Type B pancreatic cell (in vitro differentiated cells): Measurements from ENCODE around the gene PCCB. TPM values are rescaled to one million over a fixed set of nuclear protein-coding genes. Genes with fewer than 3 reads are reported as not detected.

Experiments
- DNase-seq: peaks from one replicate; pipeline ENCODE4 v3.0.0; 2021; ENCODE audit warnings: mixed read lengths; ENCODE audit not compliant: unreplicated experiment; ENCODE audit errors: extremely low spot score
- H3K27ac Mint-ChIP-seq: 2 replicates; pipeline ENCODE4 v1.8.0; 2021; ENCODE audit warnings: mild to moderate bottlenecking, mixed read lengths
- H3K27me3 Mint-ChIP-seq: 2 replicates; pipeline ENCODE4 v1.8.0; 2021; ENCODE audit warnings: mixed read lengths
- H3K36me3 Mint-ChIP-seq: 2 replicates; pipeline ENCODE4 v1.8.0; 2021; ENCODE audit warnings: mixed read lengths
- H3K4me1 Mint-ChIP-seq: one replicate; pipeline ENCODE4 v1.8.0; 2021; ENCODE audit warnings: mixed read lengths; ENCODE audit not compliant: unreplicated experiment
- H3K4me3 Mint-ChIP-seq: 2 replicates; pipeline ENCODE4 v1.8.0; 2021; ENCODE audit warnings: mild to moderate bottlenecking, mixed read lengths
- H3K9me3 Mint-ChIP-seq: 2 replicates; pipeline ENCODE4 v1.8.0; 2021; ENCODE audit warnings: mixed read lengths
- CTCF ChIP-seq: fragments of 200-600 bp; sonication (generic); conservative IDR thresholded peaks from 2 replicates; pipeline ENCODE4 v1.5.0; 2021; ENCODE audit warnings: antibody characterized with exemption, mild to moderate bottlenecking
- total RNA-seq: library from RNA; stranded (reverse); gene quantifications from 2 replicates; pipeline ENCODE4 v1.2.1, GENCODE V29; 2021; ENCODE audit warnings: low replicate concordance

The PCCB gene
- total RNA-seq, 1 donor from 2014 or later = 41.0 TPM

GRCh38 chr3:136281966-136282520 lies 31.9 kb downstream of the PCCB start:
- Mint-ChIP-seq H3K27me3 (no peaks in the 10 kb centered on the region), H3K9me3 (peaks cover 23% of the 10 kb centered on the region), H3K27ac (no peak overlapping the region), H3K36me3 (peaks cover 45% of the 10 kb centered on the region), H3K4me3 (no peak overlapping the region), H3K4me1 (no peaks in the 10 kb centered on the region)
- no peak for DNase-seq
- no peak for TF ChIP-seq CTCF

- H3K27ac Mint-ChIP-seq = no peak overlapping the region
- H3K27me3 Mint-ChIP-seq = no peaks in the 10 kb centered on the region
- H3K9me3 Mint-ChIP-seq = peaks cover 16% of the 10 kb centered on the region
- H3K4me1 Mint-ChIP-seq = no peaks in the 10 kb centered on the region
- no peak for DNase-seq
- no peak overlapping the region for H3K4me3 Mint-ChIP-seq
- H3K36me3 Mint-ChIP-seq = peaks cover 42% of the 10 kb centered on the region
- TF ChIP-seq CTCF = no peak
Observed at GRCh38 chr3:136283627-136284026, 33.5 kb downstream of the PCCB start.

GRCh38 chr3:136291302-136291701 lies 41.2 kb downstream of the PCCB start:
- no peak for DNase-seq
- Mint-ChIP-seq H3K4me1 (no peaks in the 10 kb centered on the region), H3K27me3 (no peaks in the 10 kb centered on the region), H3K9me3 (no peaks in the 10 kb centered on the region), H3K4me3 (no peak overlapping the region), H3K36me3 (peaks cover 30% of the 10 kb centered on the region), H3K27ac (no peak overlapping the region)
- no peak for TF ChIP-seq CTCF

- DNase-seq = no peak
- H3K9me3 Mint-ChIP-seq = no peaks in the 10 kb centered on the region
- H3K4me1 Mint-ChIP-seq = no peaks in the 10 kb centered on the region
- peaks cover 38% of the 10 kb centered on the region for H3K36me3 Mint-ChIP-seq
- no peak overlapping the region for H3K27ac Mint-ChIP-seq
- no peak for TF ChIP-seq CTCF
- no peak overlapping the region for H3K4me3 Mint-ChIP-seq
- no peaks in the 10 kb centered on the region for H3K27me3 Mint-ChIP-seq
Observed at GRCh38 chr3:136292500-136292899, 42.4 kb downstream of the PCCB start.

- no peak for DNase-seq
- no peak for TF ChIP-seq CTCF
- no peaks in the 10 kb centered on the region for H3K27me3 Mint-ChIP-seq
- H3K4me1 Mint-ChIP-seq = no peaks in the 10 kb centered on the region
- no peak overlapping the region for H3K27ac Mint-ChIP-seq
- no peaks in the 10 kb centered on the region for H3K9me3 Mint-ChIP-seq
- H3K36me3 Mint-ChIP-seq = peaks cover 36% of the 10 kb centered on the region
- H3K4me3 Mint-ChIP-seq = no peak overlapping the region
Observed at GRCh38 chr3:136293279-136293678, 43.1 kb downstream of the PCCB start.

GRCh38 chr3:136294176-136294575 lies 44.0 kb downstream of the PCCB start:
- Mint-ChIP-seq H3K27ac (no peak overlapping the region), H3K36me3 (peaks cover 40% of the 10 kb centered on the region), H3K9me3 (no peaks in the 10 kb centered on the region), H3K4me1 (no peaks in the 10 kb centered on the region), H3K4me3 (no peak overlapping the region), H3K27me3 (no peaks in the 10 kb centered on the region)
- TF ChIP-seq CTCF = no peak
- no peak for DNase-seq
